Stimulated activated CD4-positive, alpha-beta T cell treated with anti-CD3 and anti-CD28 coated beads, Interleukin-2, amount 100 ng/mL, for 48 hours (primary cell): ENCODE results near the gene DOK3.

ENCODE experiments used
- DNase-seq, 2 donors: peaks; one replicate each; pipeline ENCODE4 v3.0.0-alpha.2; 2020

DOK3 gene

DNA sequence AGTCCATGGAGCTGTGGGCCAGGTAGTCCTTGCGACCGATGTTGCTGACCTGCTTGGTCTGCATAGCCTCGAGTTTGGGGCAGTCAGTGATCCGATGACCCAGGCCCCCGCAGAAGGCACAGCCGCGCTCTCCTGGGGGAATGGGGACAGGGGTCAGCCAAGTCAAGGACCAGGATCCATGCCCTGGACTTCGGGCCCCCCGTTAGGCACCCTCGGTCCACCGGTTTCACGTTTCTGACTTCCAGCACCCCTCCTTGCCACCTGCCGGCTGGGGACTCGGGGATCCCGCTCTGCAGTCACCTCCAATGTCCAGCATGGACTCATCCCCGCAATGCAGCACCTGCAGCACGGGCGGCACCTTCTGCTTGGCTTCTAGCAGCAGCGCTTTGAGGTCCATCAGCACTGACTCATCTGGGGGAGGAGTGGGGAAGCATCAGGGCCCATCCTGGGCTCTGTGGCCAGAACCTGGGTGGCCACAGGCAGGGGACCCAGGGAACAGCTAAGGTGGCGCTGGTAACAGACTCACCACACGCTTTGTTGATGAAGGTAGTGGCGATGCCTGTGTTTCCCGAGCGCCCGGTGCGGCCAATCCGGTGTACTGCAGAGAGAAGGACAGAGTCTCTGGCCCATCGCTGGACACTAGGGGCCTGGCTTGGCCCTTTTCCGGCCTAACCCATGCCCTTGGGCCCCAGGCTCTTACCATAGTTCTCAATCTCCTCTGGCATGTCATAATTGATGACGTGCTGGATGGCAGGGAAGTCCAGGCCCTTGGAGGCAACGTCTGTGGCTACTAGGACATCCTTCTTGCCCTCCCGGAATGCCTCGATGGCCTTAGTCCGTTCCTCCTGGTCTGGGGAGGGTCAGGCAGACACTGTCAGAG, 2.4 kb upstream of the DOK3 start:
- DNase-seq, result no peak

DNA sequence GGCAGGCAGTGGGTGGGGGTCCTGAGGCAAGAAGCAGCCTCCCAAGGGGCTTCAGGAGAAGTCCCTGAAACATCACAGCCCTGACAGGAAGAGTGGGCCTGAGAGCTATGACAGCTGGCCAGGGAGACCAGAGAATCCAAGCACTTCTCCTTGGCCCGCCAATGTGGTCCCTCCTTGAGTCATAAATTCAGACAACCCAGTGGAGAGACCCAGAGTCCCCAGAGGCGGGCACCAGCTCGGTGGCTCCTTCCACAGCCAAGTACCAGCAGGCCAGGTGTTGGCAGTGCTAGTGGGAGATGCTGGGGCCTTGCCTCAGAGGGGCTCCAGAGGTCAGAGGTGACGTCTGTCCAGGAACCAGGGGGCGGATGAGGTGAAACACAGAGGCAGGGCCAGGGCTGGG, 1.6 kb upstream of the DOK3 start:
- no peak for DNase-seq

DNA sequence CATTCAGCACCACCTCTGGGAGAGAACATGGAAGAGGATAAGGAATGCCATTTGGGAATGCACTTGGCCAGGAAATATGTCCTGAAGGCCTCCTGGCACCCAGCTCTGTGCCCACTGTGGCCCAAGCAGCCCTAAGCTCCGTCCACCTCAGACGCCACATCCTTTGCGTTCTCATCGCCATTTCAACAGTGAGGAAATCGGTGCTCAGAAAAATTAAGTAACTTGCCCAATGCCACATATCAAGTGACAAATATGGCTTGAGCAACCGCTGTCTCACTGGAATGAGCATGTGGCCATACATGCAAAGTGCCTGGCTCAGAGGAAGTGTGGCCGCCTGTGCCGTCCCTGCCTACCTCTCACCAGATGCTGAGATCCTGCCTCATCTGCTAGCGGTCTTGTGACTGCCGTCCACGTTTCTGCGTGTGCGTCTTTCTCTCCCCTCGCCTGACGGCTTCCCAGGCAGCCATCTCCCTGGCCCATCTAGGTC, 984 bp upstream of the DOK3 start:
- DNase-seq, result no peak

DNA sequence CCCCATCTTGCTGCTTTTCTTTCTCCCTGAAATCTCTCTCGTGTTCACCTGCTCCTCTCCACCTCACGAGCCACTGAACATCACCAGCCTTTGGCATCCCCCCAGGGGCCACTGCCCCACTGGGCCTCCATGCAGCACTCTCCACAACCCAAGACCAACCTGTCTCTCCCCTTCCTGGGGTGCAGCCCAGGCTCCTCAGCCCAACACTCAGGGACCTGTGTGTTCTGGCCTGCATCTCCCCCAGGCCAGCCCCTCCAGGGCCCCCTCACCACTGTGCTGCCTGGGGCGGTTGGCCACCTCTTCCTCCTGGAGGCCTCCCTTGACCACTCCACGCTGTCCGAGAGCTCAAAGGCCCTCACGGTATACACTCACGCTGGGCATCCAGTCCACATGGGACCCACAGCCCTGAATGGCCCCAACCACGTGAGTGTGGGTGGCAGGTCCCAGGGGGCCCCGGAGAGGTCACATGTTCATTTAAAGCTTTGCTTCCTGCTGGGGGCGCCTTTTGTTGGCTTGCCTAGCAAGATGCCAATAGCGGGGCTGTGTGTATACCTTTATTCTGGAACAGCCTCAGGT, 453 bp upstream of the DOK3 start:
- DNase-seq, result no peak

DNA sequence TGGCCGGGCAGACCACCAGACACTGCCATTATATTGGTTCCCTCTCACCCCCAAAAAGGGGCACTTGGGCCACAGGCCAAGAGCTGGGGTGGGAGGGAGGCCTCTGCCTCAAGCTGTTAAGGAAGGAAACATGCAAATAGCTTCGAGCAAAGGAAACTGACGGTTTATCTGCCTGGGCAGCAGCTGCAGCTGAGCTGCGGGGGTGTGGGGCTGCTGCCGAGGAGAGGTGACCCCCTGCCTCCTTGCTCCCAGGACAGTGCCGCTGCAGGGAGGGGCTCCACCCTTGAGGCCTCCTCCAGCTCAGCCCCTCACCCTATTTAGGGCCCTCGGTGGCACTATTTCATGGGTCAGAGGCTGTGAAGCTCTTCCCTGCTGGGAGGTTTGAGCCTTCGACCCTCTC, 789 bp downstream of the DOK3 start:
- no peak for DNase-seq

DNA sequence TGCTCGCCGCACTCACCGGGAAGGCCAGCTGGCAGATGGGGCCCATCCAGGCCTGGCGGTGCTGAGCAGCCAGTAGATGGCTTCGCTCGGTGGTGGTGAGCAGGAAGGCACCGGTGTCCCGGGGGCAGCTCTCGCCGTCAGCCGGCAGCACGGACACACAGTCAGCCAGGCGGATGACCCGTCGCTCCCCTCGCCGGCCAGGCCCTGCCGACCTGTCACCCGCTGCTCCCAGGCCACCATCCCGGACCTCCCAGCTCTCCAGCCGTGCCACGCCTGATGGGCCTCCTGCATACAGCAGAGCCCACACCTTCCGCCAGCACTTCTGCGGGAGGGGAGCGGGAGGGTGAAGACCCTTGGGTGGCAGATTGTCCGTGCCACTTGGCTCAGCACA, 1.4 kb downstream of the DOK3 start:
- no peak for DNase-seq

DNA sequence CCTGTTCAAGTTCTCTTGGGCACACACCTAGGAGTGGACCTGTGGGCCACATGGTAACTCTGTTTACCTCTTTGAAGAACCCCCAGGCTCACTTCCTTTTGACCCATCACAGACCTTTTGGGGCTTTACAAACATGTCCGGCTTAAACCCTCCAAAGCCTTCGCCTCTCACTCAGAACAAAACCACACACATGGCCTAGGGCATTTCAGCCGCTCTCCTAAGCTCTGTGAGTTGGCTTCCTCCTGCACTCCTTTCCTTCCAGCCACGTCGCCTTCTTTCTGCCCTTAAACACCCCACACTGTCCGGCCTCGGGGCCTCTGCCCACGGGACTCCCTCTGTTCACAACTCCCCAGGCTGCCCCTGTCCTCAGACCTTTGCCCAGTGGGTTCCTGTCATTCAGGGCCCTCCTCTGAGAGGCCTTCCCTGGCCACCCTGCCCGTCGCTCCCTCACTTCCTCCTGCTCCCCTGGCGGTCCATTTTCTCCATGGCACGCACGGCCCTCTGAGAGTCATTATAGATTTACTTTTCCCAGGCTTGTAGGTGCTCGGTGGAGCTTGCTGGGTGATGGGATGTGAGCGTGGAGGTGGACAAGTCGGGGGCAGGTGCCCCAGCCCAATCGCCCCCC, 1.9 kb downstream of the DOK3 start:
- DNase-seq, result no peak

DNA sequence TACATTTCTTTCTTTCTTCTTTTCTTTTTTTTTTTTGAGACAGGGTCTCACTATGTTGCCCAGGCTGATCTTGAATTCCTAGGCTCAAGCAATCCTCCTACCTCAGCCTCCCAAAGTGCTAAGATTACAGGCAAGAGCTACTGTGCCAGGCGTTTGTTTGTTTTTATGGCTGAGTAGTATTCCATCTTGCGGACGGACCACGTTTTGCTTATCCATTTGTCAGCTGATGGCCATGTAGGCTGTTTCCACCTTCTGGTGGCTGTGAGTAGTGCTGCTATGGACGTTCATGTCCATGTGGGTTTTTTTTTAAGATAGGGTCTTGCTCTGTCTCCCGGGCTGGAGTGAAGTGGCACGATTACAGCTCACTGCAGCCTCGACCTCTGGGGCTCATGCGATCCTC, 2.5 kb downstream of the DOK3 start:
- no peak for DNase-seq

DNA sequence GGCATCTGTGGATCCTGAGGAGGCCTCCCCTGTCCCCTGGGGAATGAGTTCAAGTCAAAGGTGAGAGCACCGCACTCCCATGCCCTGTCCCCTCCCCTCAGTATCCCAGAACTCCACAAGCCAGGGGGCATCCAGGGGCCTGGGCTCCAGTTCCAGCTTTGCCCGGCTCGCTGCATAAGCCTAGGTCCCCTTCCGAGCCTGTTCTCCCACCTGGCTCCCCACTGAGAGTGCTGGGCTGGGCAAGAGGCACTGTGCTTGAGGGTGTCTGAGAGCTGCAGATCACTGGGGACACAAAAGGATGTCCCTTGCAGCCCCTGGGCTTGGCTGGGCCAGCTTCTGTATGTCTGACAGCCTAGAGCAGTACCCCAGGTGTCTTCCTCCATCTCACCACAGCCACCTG, 4.6 kb downstream of the DOK3 start:
- no peak for DNase-seq

DNA sequence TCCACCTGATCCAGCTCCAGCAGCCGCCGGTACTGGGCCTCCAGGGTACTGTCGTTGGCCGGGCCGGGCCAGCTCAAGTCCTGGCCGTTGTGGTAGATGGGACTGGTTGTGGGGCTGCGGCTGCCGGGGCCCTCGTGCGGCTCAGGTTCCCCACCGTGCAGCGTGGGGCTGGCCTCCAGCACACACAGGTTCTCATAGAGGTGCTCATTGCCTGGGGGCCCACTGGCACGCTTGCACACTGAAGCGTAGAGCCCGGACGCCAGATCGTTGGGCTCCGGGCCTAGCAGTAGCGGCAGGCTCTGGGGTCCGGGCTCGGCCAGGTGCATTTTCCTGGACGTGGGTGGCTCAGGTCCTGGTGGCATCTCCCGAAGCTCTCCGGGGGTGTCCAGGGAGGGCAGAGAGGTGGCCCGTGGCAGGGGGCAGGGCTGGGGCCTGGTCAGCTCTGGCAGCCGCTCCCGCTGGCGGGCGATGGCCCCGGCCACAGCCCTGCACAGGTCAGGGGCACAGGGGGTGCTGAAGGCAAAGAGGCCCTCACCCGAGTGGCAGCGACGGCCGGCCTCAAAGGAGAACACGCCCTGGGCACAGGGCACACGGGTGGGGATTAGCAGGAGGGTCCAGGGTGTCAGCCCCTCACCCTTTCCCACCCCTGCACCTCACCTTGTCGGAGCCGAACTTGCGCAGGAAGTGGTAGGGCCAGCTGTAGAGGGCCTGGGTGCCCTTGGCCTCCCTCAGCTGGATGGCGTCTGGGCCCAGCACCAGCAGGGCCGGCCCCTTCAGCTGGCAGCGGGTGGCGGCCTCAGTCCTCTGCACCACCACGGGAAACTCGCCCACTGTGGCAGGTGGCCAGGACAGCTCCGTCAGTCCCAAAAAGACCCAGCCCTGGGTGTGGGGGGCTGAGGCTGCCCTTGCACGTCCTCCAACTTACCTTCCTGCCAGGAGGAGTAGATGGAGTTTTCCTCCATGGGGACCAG, 5.3 kb downstream of the DOK3 start:
- no peak for DNase-seq

DNA sequence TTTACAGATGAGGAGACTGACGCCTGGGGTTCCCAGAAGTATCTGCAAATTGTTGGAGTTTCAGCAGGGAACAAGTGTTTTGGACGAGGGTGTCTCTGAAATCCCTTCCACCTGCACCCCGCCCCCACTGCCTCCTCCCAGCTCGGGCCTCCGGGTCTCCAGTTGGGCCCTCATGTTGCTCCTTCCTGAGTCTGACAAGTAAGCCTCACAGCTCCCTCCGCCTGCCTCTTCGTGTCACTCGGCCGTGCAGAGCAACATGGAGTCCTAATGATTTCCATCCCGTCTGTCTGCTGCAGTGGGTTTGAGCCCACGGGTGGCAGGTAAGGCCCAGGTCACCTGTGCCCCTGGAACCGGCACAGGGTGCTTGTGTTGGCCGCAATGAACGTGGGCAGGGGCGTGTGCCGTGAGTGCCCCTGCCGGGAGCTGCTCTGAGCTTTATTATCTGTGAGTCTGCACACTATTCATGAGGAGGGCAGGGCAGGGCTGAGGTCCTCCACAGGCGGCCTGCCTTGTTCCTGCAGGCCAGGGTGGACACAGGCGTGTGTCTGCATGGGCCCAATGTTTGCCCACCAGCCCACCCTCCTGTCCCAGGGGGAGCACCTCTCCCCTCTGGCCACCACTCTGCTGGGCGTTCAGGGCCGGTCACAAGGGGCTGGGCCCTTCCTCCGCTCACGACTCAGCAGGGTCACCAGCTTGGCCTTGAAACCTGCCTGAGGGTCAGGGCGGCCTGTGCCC, 6.1 kb downstream of the DOK3 start:
- DNase-seq, result no peak

DNA sequence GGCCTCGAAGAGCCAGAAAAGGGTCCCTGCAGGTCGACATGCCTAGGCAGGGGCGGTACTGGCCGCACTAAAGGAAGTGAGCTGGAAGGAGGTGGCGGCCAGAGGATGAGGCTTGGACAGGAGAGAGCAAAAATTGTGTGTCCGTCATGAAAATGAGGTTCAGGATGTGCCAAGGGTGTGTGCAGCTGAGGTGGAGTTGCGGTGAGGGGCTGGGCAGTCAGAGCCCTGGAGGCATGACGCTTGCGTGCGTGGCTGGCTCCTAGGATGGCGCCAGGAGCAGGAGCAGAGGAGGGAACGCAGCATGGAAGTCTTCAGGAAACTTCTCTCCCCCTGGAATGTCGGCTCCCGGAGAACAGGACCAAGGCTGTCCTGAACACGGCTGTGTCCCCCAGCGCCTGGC, 6.7 kb downstream of the DOK3 start:
- DNase-seq, result no peak

DNA sequence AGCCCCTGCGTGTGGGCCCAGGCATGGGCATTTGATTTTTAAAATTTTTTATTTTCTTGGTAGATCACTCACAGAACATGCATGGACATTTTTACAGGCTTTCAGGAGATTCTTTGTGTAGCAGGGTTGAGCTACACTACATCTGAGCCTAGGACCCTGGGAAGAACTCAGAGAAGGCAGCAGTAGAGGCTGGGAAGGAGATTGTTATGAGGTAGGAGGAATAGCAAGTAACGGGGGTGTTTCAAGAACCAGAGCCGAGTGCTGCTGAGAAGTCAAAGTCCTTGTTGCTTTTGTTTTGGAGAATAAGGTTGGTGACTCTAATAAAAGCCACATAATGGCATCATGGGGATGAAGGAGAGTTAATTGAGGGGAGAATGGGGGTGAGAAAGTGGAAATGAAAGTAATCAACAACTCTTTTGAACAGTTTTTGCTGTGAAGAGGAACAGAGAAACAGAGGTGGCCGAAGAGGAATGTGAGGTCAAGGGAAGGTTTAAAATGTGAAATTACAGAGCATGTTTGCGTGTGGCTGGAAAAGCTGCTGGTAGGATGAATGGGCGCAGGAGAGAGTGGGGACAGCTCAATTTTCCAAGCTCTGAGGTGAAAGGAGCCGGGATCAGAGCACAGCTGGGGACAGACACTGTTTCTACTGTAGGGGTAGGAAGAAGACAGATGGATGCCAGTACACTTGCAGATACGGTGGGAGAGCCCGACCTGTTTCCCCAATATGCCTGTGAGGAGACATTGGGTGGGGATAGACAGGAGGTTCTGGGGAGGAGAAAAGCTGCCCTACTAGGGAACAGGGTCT, 7.5 kb downstream of the DOK3 start:
- no peak for DNase-seq

DNA sequence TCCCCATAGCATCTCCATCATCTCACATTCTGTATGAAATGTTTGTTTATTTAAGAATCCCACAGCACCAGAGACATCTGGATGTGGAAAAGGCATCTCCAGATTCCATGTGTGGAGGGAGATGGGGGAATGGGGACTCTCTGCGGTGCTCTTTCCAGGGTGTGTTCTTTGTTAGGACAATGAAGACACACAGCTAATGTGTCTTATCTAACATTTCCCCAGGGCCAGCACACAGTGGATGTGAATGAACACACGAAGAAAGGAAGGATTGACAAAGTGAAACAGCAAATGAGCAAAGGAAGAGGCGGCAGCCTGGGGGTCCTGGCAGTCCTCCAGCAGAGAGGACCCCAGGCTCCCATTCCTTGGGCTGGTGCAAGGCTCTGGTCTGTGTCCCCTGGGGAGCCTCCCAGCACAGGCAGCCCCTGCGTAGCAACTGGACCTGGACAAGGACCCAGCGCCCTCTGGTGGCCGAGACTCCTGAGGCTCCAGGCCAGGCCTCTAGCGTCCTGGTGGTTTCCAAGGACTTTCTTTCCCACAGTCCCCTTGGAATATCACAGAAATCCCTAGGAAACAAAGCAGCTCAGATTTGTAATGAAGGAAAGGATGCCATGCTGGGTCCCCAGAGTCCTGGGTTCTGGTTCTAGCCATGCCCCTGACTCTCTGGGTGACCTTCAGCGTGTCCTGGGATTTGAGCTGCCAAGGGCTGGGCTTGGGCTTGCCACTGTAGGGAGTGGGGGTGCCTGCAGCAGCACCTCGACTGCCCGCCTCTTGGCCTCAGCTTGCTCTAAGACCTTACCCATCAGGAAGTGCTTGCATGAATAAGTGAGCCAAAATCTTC, 8.7 kb downstream of the DOK3 start:
- DNase-seq, result peak; percentile 90 to 91

DNA sequence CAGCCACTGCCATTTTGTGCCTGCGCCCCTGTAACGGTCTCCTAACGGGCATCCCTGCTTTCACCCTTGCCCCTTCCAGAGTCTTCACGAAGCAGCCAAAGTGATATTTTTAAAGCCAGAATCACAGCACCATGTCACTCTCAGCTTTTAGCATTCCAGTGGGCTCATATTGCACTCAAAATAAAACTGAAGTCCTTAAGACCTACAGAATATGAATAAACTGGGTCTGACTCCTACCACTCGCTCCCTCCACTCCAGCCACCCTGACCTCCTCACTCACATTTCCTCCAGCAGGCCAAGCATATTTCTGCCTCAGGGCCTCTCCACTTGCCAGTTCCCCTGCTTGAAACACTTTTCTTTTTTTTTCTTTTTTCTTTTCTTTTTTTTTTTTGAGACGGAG, 9.8 kb downstream of the DOK3 start:
- DNase-seq, result no peak

DNA sequence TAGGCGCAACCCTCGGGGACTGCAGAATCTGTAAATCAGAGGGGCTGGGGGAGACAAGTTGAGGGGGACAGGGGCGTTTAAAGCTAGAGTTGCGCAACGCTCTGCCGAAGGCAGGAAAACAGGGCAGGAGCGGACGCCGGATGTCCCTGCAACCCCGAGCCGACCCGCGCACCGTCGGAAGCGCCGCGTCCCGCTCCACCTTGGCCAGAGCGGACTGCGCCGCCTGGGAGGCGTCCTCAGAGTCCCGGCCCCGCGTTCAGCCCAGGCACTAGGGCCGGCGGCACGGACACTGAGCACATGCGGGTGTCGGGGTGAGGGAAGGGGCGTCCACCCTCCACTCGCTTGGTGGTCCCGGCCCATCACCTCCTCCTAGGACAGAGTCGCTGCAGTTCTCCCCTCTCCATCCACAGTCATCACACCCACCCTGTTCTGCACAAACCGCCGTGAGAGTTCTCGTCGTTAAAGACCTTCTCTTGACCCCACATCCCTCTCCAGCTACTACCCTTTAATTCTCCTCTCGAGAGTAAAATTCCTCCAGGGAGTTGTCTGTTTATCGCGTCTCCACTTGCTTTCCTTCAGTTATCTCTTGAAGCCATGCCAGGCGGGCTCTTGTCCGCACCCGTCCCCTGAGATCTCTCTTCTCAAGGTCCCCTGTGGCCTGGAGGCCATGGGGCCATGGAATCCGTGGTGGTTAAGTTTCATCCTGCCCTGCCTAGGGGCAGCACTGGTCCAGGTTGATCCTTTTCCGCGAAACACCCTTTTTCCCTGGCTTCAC, 11.4 kb downstream of the DOK3 start:
- no peak for DNase-seq

DNA sequence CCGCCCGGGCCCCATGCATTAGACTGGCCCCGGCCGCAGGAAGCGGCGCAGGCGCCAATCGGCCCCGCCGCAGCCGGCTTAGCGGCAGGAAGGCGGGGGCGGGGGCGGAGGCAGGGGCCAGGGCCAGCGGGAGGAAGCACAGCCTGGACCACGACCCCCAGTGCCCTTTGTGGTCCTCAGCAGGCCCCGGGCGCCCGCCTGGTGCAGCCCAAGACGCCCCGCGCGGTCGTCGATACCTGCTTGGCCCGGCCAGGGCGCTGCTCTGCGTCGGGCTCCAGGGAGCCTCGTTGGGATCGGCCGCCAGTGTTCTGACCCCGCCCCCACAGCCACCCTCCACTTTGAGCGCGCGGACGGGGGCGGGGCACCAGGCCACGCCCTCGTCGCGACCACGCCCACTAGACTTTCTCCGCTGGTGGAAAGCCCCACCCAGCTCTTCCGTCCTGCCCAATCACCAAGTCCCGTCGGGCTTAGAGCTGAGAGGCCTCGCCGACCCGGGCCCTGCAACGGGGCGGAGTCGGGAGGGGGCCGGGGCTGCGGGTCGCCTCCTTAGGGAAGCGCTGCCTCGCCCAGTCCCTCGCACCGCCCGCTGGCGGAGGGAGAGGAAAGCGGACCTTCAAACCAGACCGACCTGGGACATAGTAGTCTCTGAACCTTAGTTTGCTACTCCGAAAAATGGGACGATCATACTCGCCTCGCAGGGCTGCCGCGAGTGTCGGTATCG, 12.2 kb downstream of the DOK3 start, which contains the start of gene PDLIM7:
Gene PDLIM7 (minus strand): TSS at position 313 of the 721 bp plus-strand sequence. CDS start 1,092 bp downstream, outside the sequence.
- peak; percentile 96 to 99 for DNase-seq

DNA sequence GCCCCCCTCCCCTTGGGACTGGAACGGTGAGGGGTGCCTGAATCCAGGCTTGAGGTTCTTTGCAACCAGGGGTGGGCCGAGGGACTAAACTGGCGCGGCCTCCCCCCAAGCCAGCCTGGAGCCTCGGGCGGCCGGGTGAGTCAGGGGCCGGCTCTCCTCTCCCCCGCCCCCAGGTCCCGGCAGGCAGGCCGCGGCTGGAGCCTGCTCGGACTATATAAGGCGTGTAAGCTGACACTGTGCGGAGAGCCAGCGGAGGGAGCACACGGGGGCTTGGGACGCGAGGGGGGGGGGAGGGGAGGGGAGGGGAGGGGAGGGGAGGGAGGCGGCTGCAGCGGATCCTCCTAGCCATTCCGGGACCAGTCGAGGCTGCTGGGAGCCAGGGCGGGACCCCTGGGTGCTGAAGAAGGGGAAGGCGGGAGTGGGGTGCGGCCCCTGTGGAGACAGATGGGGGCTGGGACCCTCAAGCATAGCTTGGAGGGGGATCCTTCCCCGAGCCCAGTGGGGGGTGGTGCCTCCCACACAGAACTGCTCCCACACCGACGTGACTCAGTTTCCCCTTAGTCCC, 12.8 kb downstream of the DOK3 start:
- DNase-seq, result no peak
